ENCODE measurements around the gene HIVEP2. TPM values are rescaled to one million over a fixed set of nuclear protein-coding genes. Genes with fewer than 3 reads are reported as not detected.

Gene HIVEP2
- polyA plus RNA-seq, 3 donors = 0.16 to 1.4 (median 0.64) TPM

GRCh38 chr6:142853244-142854180 lies 91.5 kb downstream of the HIVEP2 start:
- Mint-ChIP-seq H3K4me3 (no peak overlapping the region), H3K36me3 (peaks cover 0 to 3% of the 10 kb centered on the region in 2 donors), H3K27ac (peak overlapping the region in 1 of 7 donors; percentile 6), H3K9me3 (peaks cover 0 to 2% (median 0%) of the 10 kb centered on the region in 7 donors), H3K27me3 (ENCODE audit: low read depth in 3 of 3) (peaks cover 3 to 5% (median 4%) of the 10 kb centered on the region in 3 donors), H3K4me1 (peaks cover 31% of the 10 kb centered on the region)
- Histone ChIP-seq H3K9me3 (replicated peaks in 1 of 2; ENCODE audit: control insufficient read depth in 1 of 2, insufficient read depth in 1 of 2, low read length in 2 of 2) (no peaks in the 10 kb centered on the region), H3K27me3 (ENCODE audit: control insufficient read depth in 2 of 2, insufficient read depth in 2 of 2, low read length in 2 of 2) (no peaks in the 10 kb centered on the region), H3K36me3 (replicated peaks in 1 of 2; ENCODE audit: control insufficient read depth in 1 of 2, insufficient read depth in 2 of 2, low read length in 2 of 2) (no peaks in the 10 kb centered on the region), H3K4me1 (ENCODE audit: control insufficient read depth in 1 of 2, insufficient read depth in 2 of 2, low read length in 2 of 2) (peaks cover 18 to 22% of the 10 kb centered on the region in 2 donors), H4K20me1 (ENCODE audit: insufficient read depth, low read length) (no peaks in the 10 kb centered on the region), H3K27ac (ENCODE audit: low read depth in 1 of 2, low read length in 2 of 2) (no peak overlapping the region), H3K79me2 (ENCODE audit: insufficient read depth, low read length) (no peaks in the 10 kb centered on the region), H3K4me2 (replicated peaks; ENCODE audit: extremely low read depth, low read length, poor library complexity, severe bottlenecking) (no peak overlapping the region), H2AFZ (ENCODE audit: insufficient read depth, low read depth, low read length, poor library complexity, severe bottlenecking) (no peak overlapping the region), H3K9ac (ENCODE audit: insufficient read depth, low read length, poor library complexity, severe bottlenecking) (no peak overlapping the region), H3K4me3 (replicated peaks in 1 of 3; ENCODE audit: low read depth in 2 of 3, low read length in 3 of 3) (no peak overlapping the region)
- peak in 1 of 3 donors; percentile 71 for DNase-seq
- TF ChIP-seq, protein P1, sequence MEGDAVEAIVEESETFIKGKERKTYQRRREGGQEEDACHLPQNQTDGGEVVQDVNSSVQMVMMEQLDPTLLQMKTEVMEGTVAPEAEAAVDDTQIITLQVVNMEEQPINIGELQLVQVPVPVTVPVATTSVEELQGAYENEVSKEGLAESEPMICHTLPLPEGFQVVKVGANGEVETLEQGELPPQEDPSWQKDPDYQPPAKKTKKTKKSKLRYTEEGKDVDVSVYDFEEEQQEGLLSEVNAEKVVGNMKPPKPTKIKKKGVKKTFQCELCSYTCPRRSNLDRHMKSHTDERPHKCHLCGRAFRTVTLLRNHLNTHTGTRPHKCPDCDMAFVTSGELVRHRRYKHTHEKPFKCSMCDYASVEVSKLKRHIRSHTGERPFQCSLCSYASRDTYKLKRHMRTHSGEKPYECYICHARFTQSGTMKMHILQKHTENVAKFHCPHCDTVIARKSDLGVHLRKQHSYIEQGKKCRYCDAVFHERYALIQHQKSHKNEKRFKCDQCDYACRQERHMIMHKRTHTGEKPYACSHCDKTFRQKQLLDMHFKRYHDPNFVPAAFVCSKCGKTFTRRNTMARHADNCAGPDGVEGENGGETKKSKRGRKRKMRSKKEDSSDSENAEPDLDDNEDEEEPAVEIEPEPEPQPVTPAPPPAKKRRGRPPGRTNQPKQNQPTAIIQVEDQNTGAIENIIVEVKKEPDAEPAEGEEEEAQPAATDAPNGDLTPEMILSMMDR (IDR thresholded peaks at IDR 0.05) = no peak
- WGBS (ENCODE audit: insufficient coverage) = 100% methylated on average over 1 of the region's 6 CpGs
- intact Hi-C loops (cut with micrococcal nuclease) = no loop called here

- Histone ChIP-seq H3K4me2 (replicated peaks; ENCODE audit: extremely low read depth, low read length, poor library complexity, severe bottlenecking) (no peak overlapping the region), H3K36me3 (replicated peaks in 1 of 2; ENCODE audit: control insufficient read depth in 1 of 2, insufficient read depth in 2 of 2, low read length in 2 of 2) (no peaks in the 10 kb centered on the region), H3K9me3 (replicated peaks in 1 of 2; ENCODE audit: control insufficient read depth in 1 of 2, insufficient read depth in 1 of 2, low read length in 2 of 2) (no peaks in the 10 kb centered on the region), H3K4me3 (replicated peaks in 1 of 3; ENCODE audit: low read depth in 2 of 3, low read length in 3 of 3) (no peak overlapping the region), H3K27me3 (ENCODE audit: control insufficient read depth in 2 of 2, insufficient read depth in 2 of 2, low read length in 2 of 2) (no peaks in the 10 kb centered on the region), H3K9ac (ENCODE audit: insufficient read depth, low read length, poor library complexity, severe bottlenecking) (no peak overlapping the region), H3K27ac (ENCODE audit: low read depth in 1 of 2, low read length in 2 of 2) (no peak overlapping the region), H2AFZ (ENCODE audit: insufficient read depth, low read depth, low read length, poor library complexity, severe bottlenecking) (no peak overlapping the region), H3K79me2 (ENCODE audit: insufficient read depth, low read length) (no peaks in the 10 kb centered on the region), H3K4me1 (ENCODE audit: control insufficient read depth in 1 of 2, insufficient read depth in 2 of 2, low read length in 2 of 2) (peaks cover 7% of the 10 kb centered on the region in 2 donors), H4K20me1 (ENCODE audit: insufficient read depth, low read length) (no peaks in the 10 kb centered on the region)
- peaks cover 0 to 1% (median under 1%) of the 10 kb centered on the region in 3 donors for H3K27me3 Mint-ChIP-seq (ENCODE audit: low read depth in 3 of 3)
- TF ChIP-seq, protein P1 (IDR thresholded peaks at IDR 0.05) = no peak
- H3K4me1 Mint-ChIP-seq = peaks cover 18% of the 10 kb centered on the region
- no peak overlapping the region for H3K27ac Mint-ChIP-seq
- intact Hi-C loops (cut with micrococcal nuclease) = no loop called here
- H3K4me3 Mint-ChIP-seq = no peak overlapping the region
- no peak for DNase-seq
- peaks cover 0 to 3% of the 10 kb centered on the region in 2 donors for H3K36me3 Mint-ChIP-seq
- no CpG with 5 or more reads among the region's 2 CpGs for WGBS (ENCODE audit: insufficient coverage)
- peaks cover 0 to 2% (median 0%) of the 10 kb centered on the region in 7 donors for H3K9me3 Mint-ChIP-seq
Observed at GRCh38 chr6:142851601-142852000, 93.4 kb downstream of the HIVEP2 start.
